ENCODE results near the gene HDGFL1. TPM values are rescaled to one million over a fixed set of nuclear protein-coding genes. Genes with fewer than 3 reads are reported as not detected.

HDGFL1 gene
- total RNA-seq, 2 donors from 2014 or later = not detected

- Mint-ChIP-seq H3K36me3 (ENCODE audit: insufficient read depth in 2 of 2) (no peaks in the 10 kb centered on the region), H3K4me1 (ENCODE audit: low read depth) (no peaks in the 10 kb centered on the region), H3K27me3 (ENCODE audit: low read depth) (no peaks in the 10 kb centered on the region), H3K4me3 (no peak overlapping the region), H3K27ac (no peak overlapping the region), H3K9me3 (peaks cover 0 to 2% of the 10 kb centered on the region in 2 donors)
- DNase-seq (no peak), ATAC-seq (replicated peaks in 1 of 2) (no peak)
Observed at GRCh38 chr6:22568854-22569253, 512 bp upstream of the HDGFL1 start.

DNA sequence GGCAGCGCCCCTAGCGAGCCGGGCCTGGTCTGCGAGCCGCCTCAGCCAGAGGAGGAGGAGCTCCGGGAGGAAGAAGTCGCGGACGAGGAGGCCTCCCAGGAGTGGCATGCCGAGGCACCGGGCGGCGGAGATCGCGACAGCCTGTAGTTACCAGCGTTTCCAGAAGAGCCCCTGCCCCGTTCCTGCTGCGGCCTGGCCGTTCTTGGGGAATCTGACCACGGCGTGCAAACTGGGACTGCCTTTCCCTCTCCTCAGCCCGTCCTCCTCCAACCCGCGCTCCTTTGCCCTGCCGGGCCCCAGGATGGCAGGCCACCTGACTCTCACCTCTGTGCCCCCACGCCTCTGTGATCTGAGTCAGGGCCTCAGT, 802 bp downstream of the HDGFL1 start:
- H3K36me3 Mint-ChIP-seq (ENCODE audit: insufficient read depth in 2 of 2) = peaks cover 0 to 2% of the 10 kb centered on the region in 2 donors
- H3K4me3 Mint-ChIP-seq = no peak overlapping the region
- H3K27ac Mint-ChIP-seq = no peak overlapping the region
- H3K27me3 Mint-ChIP-seq (ENCODE audit: low read depth) = no peaks in the 10 kb centered on the region
- no peak for DNase-seq
- H3K9me3 Mint-ChIP-seq = peaks cover 0 to 2% of the 10 kb centered on the region in 2 donors
- H3K4me1 Mint-ChIP-seq (ENCODE audit: low read depth) = no peaks in the 10 kb centered on the region
- ATAC-seq (replicated peaks in 1 of 2) = no peak

DNA sequence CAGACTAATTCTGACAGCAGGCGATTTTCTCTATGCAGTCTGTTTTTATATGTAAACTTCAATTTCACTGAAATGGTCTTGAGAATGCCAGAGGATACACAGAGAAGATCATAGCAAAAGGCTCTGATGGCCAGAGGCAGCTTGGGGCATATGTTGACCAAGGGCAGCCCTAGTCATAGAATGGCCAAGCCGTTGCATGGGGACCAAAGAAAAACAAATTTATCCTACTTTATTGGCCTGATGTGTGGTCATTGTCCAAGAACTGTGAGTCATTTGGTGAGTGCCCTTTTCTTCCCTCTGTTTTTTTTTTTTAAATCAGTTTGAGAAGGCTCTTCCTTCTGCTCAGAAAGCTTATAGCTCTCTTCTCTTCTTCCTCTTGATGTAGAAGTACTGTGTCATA, 5.8 kb downstream of the HDGFL1 start:
- Mint-ChIP-seq H3K4me3 (no peak overlapping the region), H3K36me3 (ENCODE audit: insufficient read depth in 2 of 2) (peaks cover 0 to 2% of the 10 kb centered on the region in 2 donors), H3K9me3 (peaks cover 0 to 5% of the 10 kb centered on the region in 2 donors), H3K27me3 (ENCODE audit: low read depth) (no peaks in the 10 kb centered on the region), H3K27ac (no peak overlapping the region), H3K4me1 (ENCODE audit: low read depth) (no peaks in the 10 kb centered on the region)
- no peak for ATAC-seq (replicated peaks in 1 of 2)
- DNase-seq = no peak

DNA sequence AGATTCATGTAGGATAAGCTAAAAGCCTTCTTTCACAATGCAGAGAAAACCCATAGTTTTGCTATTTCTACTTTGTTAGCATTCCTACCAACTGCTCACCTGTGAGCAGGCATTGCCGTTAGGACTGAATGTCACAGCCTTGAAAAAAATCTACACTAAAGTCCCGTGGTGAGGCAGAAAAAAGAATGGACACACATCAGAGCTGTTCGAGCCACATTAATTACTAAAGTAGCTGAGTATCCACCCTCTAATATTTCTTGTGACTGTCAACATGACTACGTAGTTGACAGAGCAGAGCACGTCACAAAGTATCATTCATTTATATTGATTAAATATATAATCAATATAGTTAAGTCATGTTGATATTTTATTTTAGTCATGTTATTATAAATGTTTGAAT, 10.1 kb downstream of the HDGFL1 start:
- H3K9me3 Mint-ChIP-seq = peaks cover 0 to 3% of the 10 kb centered on the region in 2 donors
- H3K36me3 Mint-ChIP-seq (ENCODE audit: insufficient read depth in 2 of 2) = no peaks in the 10 kb centered on the region
- no peaks in the 10 kb centered on the region for H3K27me3 Mint-ChIP-seq (ENCODE audit: low read depth)
- no peak for ATAC-seq (replicated peaks in 1 of 2)
- H3K27ac Mint-ChIP-seq = no peak overlapping the region
- no peak for DNase-seq
- H3K4me1 Mint-ChIP-seq (ENCODE audit: low read depth) = no peaks in the 10 kb centered on the region
- H3K4me3 Mint-ChIP-seq = no peak overlapping the region

GRCh38 chr6:22580337-22580736, 11.0 kb downstream of the HDGFL1 start:
- ATAC-seq (replicated peaks in 1 of 2) (no peak), DNase-seq (no peak)
- Mint-ChIP-seq H3K27me3 (ENCODE audit: low read depth) (no peaks in the 10 kb centered on the region), H3K36me3 (ENCODE audit: insufficient read depth in 2 of 2) (no peaks in the 10 kb centered on the region), H3K27ac (no peak overlapping the region), H3K9me3 (peaks cover 0 to 3% of the 10 kb centered on the region in 2 donors), H3K4me3 (no peak overlapping the region), H3K4me1 (ENCODE audit: low read depth) (no peaks in the 10 kb centered on the region)

DNA sequence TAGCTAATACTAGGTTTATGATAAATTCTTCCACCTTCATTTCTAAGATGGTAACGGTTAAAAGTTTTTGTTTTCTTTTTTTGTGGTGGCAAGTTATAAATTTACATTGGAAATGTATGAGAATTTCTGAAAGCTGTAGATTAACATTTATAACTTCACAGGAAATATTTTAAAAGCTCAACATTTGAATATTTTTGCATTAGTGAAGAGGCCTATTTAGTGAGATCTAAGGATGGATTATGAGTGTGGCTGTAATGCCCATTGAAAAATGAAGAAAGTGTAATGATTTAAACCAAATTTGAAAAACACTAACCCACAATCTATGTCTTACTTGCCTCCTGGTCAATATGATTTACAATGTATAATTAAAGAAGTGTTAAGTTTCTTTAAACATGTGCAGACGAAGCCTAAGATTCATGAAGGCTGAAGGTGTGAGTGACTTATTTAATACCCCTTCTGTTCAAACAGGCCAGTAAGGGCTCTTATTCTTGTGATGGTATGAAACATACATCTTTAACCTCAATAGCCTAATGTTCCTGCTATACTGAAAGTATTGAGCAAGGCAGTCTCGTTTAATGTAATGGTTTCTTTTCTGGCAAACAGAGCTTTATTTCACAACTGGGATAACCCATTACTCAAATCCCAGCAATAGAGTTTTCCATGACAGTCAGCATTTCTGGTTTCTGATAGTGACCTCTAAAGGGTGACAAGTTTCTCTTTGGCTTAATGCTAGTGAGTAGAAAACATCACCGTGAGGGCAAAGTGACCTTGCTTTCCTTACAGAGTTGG, 13.2 kb downstream of the HDGFL1 start:
- Mint-ChIP-seq H3K36me3 (ENCODE audit: insufficient read depth in 2 of 2) (no peaks in the 10 kb centered on the region), H3K4me1 (ENCODE audit: low read depth) (no peaks in the 10 kb centered on the region), H3K9me3 (no peaks in the 10 kb centered on the region), H3K27me3 (ENCODE audit: low read depth) (no peaks in the 10 kb centered on the region), H3K27ac (no peak overlapping the region), H3K4me3 (no peak overlapping the region)
- ATAC-seq (replicated peaks in 1 of 2) (no peak), DNase-seq (no peak)

GRCh38 chr6:22583230-22583629, 13.9 kb downstream of the HDGFL1 start:
- ATAC-seq (replicated peaks in 1 of 2) = no peak
- Mint-ChIP-seq H3K9me3 (no peaks in the 10 kb centered on the region), H3K27me3 (ENCODE audit: low read depth) (no peaks in the 10 kb centered on the region), H3K4me3 (no peak overlapping the region), H3K27ac (no peak overlapping the region), H3K4me1 (ENCODE audit: low read depth) (no peaks in the 10 kb centered on the region), H3K36me3 (ENCODE audit: insufficient read depth in 2 of 2) (no peaks in the 10 kb centered on the region)
- DNase-seq = no peak

DNA sequence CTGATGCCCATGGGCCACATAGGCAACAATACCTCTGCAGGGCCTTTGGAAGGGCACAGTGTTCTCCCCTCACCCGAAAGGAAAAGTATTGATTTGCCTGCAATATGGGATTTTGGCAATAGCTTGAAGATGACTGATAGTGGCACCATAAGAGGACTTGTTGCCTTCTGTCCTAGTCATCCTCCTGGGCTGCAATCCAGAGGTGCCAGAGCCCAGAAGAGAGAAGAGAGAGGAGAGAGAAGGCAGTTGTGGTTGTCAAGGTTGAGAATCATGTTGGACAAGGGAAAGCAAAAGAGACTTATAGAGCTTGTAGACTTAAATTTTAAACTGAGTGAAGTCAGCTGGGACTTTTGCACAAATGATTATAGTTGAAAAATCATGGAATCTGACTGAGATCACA, 14.6 kb downstream of the HDGFL1 start:
- Mint-ChIP-seq H3K4me1 (ENCODE audit: low read depth) (no peaks in the 10 kb centered on the region), H3K9me3 (no peaks in the 10 kb centered on the region), H3K4me3 (no peak overlapping the region), H3K27ac (no peak overlapping the region), H3K27me3 (ENCODE audit: low read depth) (no peaks in the 10 kb centered on the region), H3K36me3 (ENCODE audit: insufficient read depth in 2 of 2) (no peaks in the 10 kb centered on the region)
- DNase-seq = no peak
- ATAC-seq (replicated peaks in 1 of 2) = no peak

DNA sequence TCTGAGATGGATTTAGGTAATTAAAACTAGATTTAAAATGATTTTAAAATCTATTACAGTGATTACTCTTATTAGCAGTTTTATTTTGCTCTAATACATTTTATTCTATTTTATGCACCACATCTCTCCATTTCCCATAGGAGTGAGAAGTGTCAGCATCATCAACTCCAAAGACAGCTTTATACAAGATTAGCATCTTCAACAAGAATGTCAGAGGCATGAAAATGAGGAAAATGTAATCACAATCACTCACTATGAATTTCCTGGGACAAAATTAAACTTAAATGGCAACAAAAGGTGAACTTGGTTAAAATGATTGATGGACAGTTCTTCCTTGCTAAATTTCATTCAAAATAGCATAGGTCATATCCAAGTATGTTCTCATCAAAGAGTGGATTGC, 19.8 kb downstream of the HDGFL1 start:
- H3K4me1 Mint-ChIP-seq (ENCODE audit: low read depth) = no peaks in the 10 kb centered on the region
- no peak overlapping the region for H3K4me3 Mint-ChIP-seq
- no peak for DNase-seq
- no peak for ATAC-seq (replicated peaks in 1 of 2)
- H3K9me3 Mint-ChIP-seq = no peaks in the 10 kb centered on the region
- H3K36me3 Mint-ChIP-seq (ENCODE audit: insufficient read depth in 2 of 2) = no peaks in the 10 kb centered on the region
- H3K27ac Mint-ChIP-seq = no peak overlapping the region
- H3K27me3 Mint-ChIP-seq (ENCODE audit: low read depth) = no peaks in the 10 kb centered on the region

GRCh38 chr6:22590423-22590822, 21.1 kb downstream of the HDGFL1 start:
- Mint-ChIP-seq H3K4me3 (no peak overlapping the region), H3K9me3 (no peaks in the 10 kb centered on the region), H3K4me1 (ENCODE audit: low read depth) (no peaks in the 10 kb centered on the region), H3K36me3 (ENCODE audit: insufficient read depth in 2 of 2) (no peaks in the 10 kb centered on the region), H3K27me3 (ENCODE audit: low read depth) (no peaks in the 10 kb centered on the region), H3K27ac (no peak overlapping the region)
- no peak for ATAC-seq (replicated peaks in 1 of 2)
- DNase-seq = no peak

- Mint-ChIP-seq H3K36me3 (ENCODE audit: insufficient read depth in 2 of 2) (no peaks in the 10 kb centered on the region), H3K27ac (no peak overlapping the region), H3K27me3 (ENCODE audit: low read depth) (no peaks in the 10 kb centered on the region), H3K9me3 (peaks cover 2 to 3% of the 10 kb centered on the region in 2 donors), H3K4me3 (no peak overlapping the region), H3K4me1 (ENCODE audit: low read depth) (no peaks in the 10 kb centered on the region)
- ATAC-seq (replicated peaks in 1 of 2) = no peak
- no peak for DNase-seq
Observed at GRCh38 chr6:22593895-22594294, 24.5 kb downstream of the HDGFL1 start.

DNA sequence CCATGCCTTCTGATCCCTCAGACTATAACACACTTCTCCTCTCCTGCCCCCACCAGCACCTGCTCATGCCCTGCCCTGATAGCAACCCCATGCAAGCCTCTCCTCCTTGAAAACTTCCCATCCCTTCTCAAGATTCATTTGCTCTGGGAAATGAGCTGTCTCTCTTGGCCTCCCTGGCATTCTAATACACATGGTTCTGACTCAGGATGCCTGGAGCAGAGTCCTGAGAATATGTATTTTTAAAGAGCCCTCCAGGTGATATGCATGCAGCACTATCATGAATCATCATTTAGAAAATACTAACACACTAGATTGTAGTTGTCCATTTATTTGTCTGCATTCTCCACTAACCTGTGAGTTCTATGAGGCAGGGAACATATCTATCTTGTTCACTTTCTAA, 26.6 kb downstream of the HDGFL1 start:
- ATAC-seq (replicated peaks in 1 of 2) (no peak), DNase-seq (no peak)
- H3K9me3 Mint-ChIP-seq = peaks cover 2 to 3% of the 10 kb centered on the region in 2 donors
- H3K36me3 Mint-ChIP-seq (ENCODE audit: insufficient read depth in 2 of 2) = no peaks in the 10 kb centered on the region
- no peak overlapping the region for H3K4me3 Mint-ChIP-seq
- no peak overlapping the region for H3K27ac Mint-ChIP-seq
- H3K4me1 Mint-ChIP-seq (ENCODE audit: low read depth) = no peaks in the 10 kb centered on the region
- H3K27me3 Mint-ChIP-seq (ENCODE audit: low read depth) = no peaks in the 10 kb centered on the region

- ATAC-seq (replicated peaks in 1 of 2) (no peak), DNase-seq (no peak)
- Mint-ChIP-seq H3K4me1 (ENCODE audit: low read depth) (no peaks in the 10 kb centered on the region), H3K9me3 (peaks cover 5% of the 10 kb centered on the region in 2 donors), H3K36me3 (ENCODE audit: insufficient read depth in 2 of 2) (no peaks in the 10 kb centered on the region), H3K27me3 (ENCODE audit: low read depth) (no peaks in the 10 kb centered on the region), H3K27ac (no peak overlapping the region), H3K4me3 (no peak overlapping the region)
Observed at GRCh38 chr6:22598339-22598738, 29.0 kb downstream of the HDGFL1 start.

GRCh38 chr6:22600059-22600458, 30.7 kb downstream of the HDGFL1 start:
- H3K27me3 Mint-ChIP-seq (ENCODE audit: low read depth) = no peaks in the 10 kb centered on the region
- H3K9me3 Mint-ChIP-seq = peaks cover 5% of the 10 kb centered on the region in 2 donors
- no peaks in the 10 kb centered on the region for H3K4me1 Mint-ChIP-seq (ENCODE audit: low read depth)
- H3K4me3 Mint-ChIP-seq = no peak overlapping the region
- DNase-seq = no peak
- H3K27ac Mint-ChIP-seq = no peak overlapping the region
- ATAC-seq (replicated peaks in 1 of 2) = no peak
- H3K36me3 Mint-ChIP-seq (ENCODE audit: insufficient read depth in 2 of 2) = no peaks in the 10 kb centered on the region

Data from activated T-cell treated with anti-CD3 and anti-CD28 coated beads, Interleukin-2, amount 50 U/mL, for 72 hours (primary cell).